GM12874 (cell line): ENCODE measurements around the gene BNIP5.

Experiments
- TF ChIP-seq, protein P1 (sequence below): IDR thresholded peaks from 2 replicates; pipeline ENCODE4 v1.5.1; 2011; ENCODE audit warnings: low read depth, mild to moderate bottlenecking, control low read depth, low read length, moderate library complexity; ENCODE audit not compliant: insufficient read depth

The BNIP5 gene

DNA sequence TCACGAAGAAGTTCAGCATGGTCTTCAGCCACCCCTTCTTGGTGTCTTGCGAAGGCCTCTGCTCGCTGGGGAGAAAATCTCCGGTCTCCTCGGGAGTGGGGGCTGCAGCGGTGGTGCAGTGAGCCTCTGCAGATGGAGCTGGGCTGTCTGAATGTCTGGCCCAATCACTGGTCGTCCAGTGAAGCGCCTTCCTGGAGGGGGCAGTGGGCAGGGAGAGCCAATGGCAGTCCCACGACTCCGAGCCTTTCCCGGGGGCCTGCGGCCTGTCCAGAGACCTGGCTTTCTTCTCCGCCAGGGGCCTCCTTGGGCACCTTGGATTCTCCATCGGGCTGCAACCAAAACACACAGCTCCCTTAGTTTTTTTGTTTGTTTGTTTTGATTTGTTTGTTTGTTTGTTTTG is 6.3 kb downstream of the BNIP5 start:
- TF ChIP-seq, protein P1, sequence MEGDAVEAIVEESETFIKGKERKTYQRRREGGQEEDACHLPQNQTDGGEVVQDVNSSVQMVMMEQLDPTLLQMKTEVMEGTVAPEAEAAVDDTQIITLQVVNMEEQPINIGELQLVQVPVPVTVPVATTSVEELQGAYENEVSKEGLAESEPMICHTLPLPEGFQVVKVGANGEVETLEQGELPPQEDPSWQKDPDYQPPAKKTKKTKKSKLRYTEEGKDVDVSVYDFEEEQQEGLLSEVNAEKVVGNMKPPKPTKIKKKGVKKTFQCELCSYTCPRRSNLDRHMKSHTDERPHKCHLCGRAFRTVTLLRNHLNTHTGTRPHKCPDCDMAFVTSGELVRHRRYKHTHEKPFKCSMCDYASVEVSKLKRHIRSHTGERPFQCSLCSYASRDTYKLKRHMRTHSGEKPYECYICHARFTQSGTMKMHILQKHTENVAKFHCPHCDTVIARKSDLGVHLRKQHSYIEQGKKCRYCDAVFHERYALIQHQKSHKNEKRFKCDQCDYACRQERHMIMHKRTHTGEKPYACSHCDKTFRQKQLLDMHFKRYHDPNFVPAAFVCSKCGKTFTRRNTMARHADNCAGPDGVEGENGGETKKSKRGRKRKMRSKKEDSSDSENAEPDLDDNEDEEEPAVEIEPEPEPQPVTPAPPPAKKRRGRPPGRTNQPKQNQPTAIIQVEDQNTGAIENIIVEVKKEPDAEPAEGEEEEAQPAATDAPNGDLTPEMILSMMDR, result no peak

DNA sequence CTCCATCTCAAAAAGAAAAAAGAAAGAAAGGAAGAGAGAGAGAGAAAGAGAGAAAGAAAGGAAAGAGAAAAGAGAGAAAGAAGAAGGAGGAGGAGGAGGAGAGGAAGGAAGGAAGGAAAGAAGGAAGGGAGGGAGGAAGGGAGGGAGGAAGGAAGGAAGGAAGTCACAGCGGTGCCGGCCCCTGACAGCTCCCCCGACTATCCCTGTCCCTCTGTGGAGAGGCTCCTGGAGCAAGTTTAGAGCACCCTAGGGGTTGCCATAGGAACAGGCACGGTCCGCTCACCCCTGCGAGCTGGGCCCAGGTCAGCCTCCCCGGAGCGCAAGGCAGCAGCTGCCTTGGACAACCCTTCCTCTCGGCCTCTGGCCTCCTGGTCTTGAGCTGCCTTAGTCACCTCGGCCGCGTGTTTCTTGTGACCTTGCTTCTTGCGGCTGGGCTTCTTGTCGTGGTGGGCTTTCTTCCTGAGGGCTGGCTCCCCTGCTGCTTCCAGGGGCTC is 6.8 kb downstream of the BNIP5 start:
- TF ChIP-seq, protein P1, result no peak

DNA sequence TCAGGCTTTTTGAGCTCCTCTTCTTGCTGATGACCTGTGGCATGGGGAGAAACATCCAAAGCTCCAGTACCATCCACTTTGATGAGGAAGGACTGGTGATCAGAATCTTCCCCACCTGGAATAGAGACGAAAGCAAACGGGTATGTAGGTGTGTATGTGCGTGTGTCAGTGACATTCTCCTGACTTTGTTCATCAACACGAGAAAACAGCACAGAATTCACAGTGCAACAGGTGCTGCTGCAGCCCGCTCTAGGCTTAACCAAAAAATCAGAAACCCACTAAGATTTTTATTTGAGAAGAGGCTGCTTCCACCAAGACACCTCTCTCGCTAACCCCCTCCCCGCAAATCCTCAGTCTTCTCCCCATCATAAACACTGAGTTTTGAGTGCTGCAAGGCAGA is 8.1 kb downstream of the BNIP5 start:
- TF ChIP-seq, protein P1, result no peak

DNA sequence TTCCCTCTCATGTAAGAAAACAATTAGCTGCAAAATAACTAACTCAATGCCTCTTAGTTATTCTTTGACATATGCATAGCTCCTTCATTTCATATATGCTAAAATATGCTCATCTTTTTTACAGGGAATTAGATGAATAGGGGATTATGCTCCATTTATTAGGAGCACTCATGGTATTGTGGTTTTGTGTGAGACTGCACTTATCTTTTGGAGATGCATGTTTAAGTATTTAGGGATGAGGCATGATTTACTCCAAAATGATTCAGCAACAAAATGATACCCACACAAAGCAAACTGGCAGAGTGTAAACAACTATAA is 8.8 kb downstream of the BNIP5 start:
- TF ChIP-seq, protein P1, result no peak

DNA sequence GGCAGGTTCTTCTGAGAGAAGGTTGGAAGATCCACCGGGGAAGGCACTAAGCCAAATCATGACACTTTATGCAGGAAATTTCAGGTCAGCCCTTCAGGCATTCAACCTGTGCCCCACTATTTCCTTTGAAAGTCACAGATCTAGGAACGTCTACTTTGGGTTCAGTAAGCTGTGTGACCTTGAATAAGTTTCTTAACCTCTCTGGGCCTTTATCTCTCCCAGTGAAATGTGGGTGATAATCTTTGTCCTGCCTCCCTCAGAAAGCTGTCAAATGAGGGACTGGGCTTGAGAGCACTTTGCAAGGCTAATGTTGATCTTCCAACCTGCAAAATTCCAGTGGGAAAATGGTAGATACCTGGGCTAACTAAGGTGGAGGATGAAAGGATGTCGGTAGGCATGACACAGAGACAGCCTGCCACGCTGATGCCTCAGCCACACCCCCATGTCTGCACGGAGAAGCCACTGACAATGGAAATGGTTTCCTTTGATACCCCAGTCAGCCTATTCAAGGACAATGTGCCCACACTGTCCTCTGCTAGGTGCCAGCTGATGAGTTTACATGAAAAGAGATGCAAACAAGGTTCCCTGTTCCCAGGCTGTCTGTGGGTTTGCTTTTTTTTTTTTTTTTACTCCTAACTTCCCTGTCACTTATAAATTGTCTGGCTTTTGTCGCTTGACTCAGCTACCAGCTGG is 9.3 kb downstream of the BNIP5 start:
- TF ChIP-seq, protein P1, result no peak

DNA sequence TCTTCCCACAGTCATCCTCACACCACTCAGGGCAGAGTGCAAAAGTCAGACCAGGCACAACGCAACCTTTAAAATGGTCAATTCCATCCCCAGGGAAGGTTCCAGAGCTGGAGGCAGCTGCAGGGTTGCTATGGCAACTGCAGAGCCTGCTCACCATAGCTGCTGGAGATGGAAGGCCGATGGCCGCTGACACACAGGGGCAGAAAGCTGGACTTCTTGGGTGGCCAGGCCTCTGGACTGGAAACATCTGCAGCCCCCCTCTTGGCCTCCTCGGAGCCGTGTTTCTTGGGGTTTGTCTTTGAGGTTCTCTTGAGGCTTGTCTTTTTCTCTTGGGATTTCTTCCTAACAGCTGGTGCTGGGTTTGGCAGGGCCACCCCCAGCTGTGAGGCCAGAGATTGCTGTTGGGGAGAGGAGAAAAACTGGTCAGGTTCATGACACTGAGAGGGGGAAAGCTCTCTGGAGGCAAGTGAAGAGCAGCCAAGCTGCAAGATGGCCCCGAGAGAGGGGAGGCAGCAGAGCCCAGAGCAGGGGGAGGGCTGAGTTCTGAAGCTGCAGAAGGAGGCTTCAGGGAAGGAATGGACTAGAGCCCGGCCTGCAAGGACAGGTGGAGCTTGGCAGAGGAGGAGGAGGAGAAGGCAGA is 10.2 kb downstream of the BNIP5 start:
- TF ChIP-seq, protein P1, result no peak

DNA sequence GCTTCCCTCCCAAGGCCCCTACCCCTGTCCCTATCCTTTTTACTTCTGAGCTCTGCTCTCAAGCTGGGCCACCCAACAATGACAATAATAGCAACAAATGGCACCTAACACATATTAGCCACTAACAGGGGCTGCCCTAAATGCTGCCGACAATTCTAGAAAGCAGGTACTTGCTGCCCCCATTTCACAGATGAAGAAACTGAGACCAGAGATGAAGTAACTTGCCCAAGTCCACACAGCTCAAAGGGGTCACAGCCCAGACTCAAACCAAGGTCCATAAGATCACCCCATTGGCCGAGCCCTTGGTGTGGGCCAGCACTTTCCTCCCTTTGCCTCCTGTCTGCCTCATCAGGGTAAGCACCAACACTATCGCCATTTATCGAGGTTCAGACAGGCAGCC is 12.0 kb downstream of the BNIP5 start:
- TF ChIP-seq, protein P1, result no peak
